Muscle layer of colon (tissue), 2 donors: ENCODE measurements around the gene NCBP1.
"Not testable (repeated sequence)": the region's sequence is repeated elsewhere in the genome, so short reads cannot be mapped to it uniquely, and the experiment has no call there.

Source experiments
- H3K27ac ChIP-seq: one replicate; pipeline ENCODE4 v1.7.0; 2013; ENCODE audit warnings: low read depth, mild to moderate bottlenecking, low read length, moderate library complexity
- H3K27me3 ChIP-seq, 2 donors: one replicate each; pipeline ENCODE4 v1.7.0; 2013; ENCODE audit warnings: low read length in 2 of 2, mild to moderate bottlenecking in 2 of 2; ENCODE audit not compliant: insufficient read depth in 2 of 2, control insufficient read depth in 1 of 2
- H3K36me3 ChIP-seq: one replicate; pipeline ENCODE4 v1.7.0; 2013; ENCODE audit warnings: mild to moderate bottlenecking, low read length; ENCODE audit not compliant: insufficient read depth
- H3K4me1 ChIP-seq: one replicate; pipeline ENCODE4 v1.7.0; 2013; ENCODE audit warnings: mild to moderate bottlenecking, low read length; ENCODE audit not compliant: insufficient read depth
- H3K4me3 ChIP-seq, 2 donors: one replicate each; pipeline ENCODE4 v1.7.0; 2013; ENCODE audit warnings: low read length in 2 of 2, low read depth in 1 of 2, mild to moderate bottlenecking in 1 of 2, moderate library complexity in 1 of 2
- H3K9ac ChIP-seq: one replicate; pipeline ENCODE4 v1.7.0; 2013; ENCODE audit warnings: low read length
- H3K9me3 ChIP-seq: one replicate; pipeline ENCODE4 v1.7.0; 2013; ENCODE audit warnings: mild to moderate bottlenecking, low read length
- donor health status: abdominal sarcoma.
- donor health status: Adenocarcinoma of cecum.

The NCBP1 gene

GRCh38 chr9:97600531-97601227 is 32.9 kb upstream of the NCBP1 start:
- H3K4me3 ChIP-seq = no peak overlapping the region
- H3K36me3 ChIP-seq = peaks cover 63% of the 10 kb centered on the region
- no peak overlapping the region for H3K9ac ChIP-seq
- H3K27me3 ChIP-seq = no peaks in the 10 kb centered on the region
- no peak overlapping the region for H3K27ac ChIP-seq
- peaks cover 17% of the 10 kb centered on the region for H3K4me1 ChIP-seq
- no peaks in the 10 kb centered on the region for H3K9me3 ChIP-seq

- Histone ChIP-seq H3K4me1 (peaks cover 17% of the 10 kb centered on the region), H3K4me3 (no peak overlapping the region), H3K9me3 (no peaks in the 10 kb centered on the region), H3K36me3 (peaks cover 68% of the 10 kb centered on the region), H3K9ac (no peak overlapping the region), H3K27me3 (no peaks in the 10 kb centered on the region), H3K27ac (no peak overlapping the region)
These were observed 32.3 kb upstream of the NCBP1 start for GRCh38 chr9:97601228-97601898.

GRCh38 chr9:97602430-97602829 is 31.2 kb upstream of the NCBP1 start:
- H3K27ac ChIP-seq = no peak overlapping the region
- peaks cover 10% of the 10 kb centered on the region for H3K4me1 ChIP-seq
- H3K9me3 ChIP-seq = no peaks in the 10 kb centered on the region
- no peak overlapping the region for H3K9ac ChIP-seq
- no peak overlapping the region for H3K4me3 ChIP-seq
- no peaks in the 10 kb centered on the region for H3K27me3 ChIP-seq
- H3K36me3 ChIP-seq = peaks cover 68% of the 10 kb centered on the region

DNA sequence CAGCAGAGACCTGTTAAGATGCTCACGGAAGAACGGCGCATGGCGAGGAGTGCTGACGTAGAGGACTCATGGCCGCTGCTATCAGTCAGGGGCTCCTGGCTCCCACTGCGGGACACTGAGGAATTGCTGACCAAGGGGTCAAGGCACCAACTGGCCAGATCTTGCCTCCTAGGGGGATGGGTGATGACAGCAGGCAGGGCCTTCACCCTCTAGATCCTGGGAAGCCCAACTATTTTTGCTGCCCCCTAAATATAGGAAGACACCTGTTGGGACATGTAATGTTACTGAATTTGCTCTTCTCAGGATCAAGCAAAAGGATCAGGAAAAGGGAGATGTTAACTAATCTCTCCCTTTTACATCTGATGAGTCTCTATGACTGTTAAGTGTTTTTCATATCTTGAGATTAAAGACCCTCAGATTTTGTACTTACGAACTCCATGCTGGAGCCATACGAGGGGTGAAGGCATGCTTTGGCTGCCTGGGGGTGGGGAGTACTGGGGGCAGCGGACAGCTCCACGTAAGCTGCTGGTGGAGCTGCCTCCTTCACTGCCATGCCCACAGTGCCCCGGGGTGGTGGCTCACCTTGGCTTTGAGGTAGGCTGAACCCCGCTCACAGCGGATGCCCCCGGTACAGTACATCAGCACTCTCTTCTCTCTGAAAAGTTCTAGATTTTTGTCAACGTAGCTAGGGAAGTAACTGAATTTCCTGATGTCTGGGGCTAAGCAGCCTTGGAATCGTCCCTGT is 28.5 kb upstream of the NCBP1 start:
- H3K4me1 ChIP-seq = no peaks in the 10 kb centered on the region
- no peak overlapping the region for H3K27ac ChIP-seq
- no peaks in the 10 kb centered on the region for H3K9me3 ChIP-seq
- H3K4me3 ChIP-seq = no peak overlapping the region
- H3K27me3 ChIP-seq = no peaks in the 10 kb centered on the region
- H3K36me3 ChIP-seq = peaks cover 56% of the 10 kb centered on the region
- no peak overlapping the region for H3K9ac ChIP-seq

DNA sequence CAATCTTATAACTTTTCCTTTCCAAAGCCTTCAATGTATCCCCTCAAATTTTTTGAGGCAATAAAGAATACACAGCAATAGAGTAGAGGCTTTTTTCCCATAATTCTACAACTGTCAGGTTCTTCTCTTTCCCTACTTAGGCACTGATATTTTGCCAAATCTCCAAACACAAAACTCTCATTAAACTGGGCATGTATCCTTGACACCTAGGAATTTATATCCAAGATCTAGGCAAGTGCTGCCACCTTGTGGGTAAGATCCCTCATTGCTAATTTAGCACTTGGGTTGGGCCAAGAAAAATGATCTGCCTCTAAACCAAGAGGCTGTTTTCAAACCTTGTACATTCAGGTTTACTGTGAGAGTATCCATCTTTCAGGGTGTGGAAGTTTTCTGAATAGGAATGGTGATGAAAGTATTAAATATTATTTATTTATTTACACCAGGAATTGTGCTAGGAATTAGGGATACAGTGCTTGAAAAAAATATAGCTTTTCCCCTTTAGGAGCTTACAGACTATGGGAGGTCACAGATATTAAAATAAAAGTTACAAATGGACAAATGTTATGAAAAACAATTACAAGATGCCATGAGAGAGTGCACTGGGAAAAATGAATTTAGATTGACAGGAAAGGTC is 18.1 kb upstream of the NCBP1 start:
- Histone ChIP-seq H3K27ac (no peak overlapping the region), H3K4me3 (no peak overlapping the region), H3K4me1 (peaks cover 11% of the 10 kb centered on the region), H3K9ac (no peak overlapping the region), H3K9me3 (no peaks in the 10 kb centered on the region), H3K36me3 (peaks cover 34% of the 10 kb centered on the region), H3K27me3 (no peaks in the 10 kb centered on the region)

GRCh38 chr9:97617939-97618416 is 15.6 kb upstream of the NCBP1 start:
- H3K9ac ChIP-seq = no peak overlapping the region
- no peaks in the 10 kb centered on the region for H3K9me3 ChIP-seq
- H3K36me3 ChIP-seq = peaks cover 17% of the 10 kb centered on the region
- H3K27me3 ChIP-seq = no peaks in the 10 kb centered on the region
- no peak overlapping the region for H3K27ac ChIP-seq
- no peak overlapping the region for H3K4me3 ChIP-seq
- peaks cover 11% of the 10 kb centered on the region for H3K4me1 ChIP-seq

GRCh38 chr9:97620063-97620462 is 13.6 kb upstream of the NCBP1 start:
- H3K27me3 ChIP-seq, H3K9me3 ChIP-seq, H3K9ac ChIP-seq, H3K4me1 ChIP-seq, H3K4me3 ChIP-seq, H3K27ac ChIP-seq: not testable (repeated sequence)
- peaks cover 28% of the 10 kb centered on the region for H3K36me3 ChIP-seq

DNA sequence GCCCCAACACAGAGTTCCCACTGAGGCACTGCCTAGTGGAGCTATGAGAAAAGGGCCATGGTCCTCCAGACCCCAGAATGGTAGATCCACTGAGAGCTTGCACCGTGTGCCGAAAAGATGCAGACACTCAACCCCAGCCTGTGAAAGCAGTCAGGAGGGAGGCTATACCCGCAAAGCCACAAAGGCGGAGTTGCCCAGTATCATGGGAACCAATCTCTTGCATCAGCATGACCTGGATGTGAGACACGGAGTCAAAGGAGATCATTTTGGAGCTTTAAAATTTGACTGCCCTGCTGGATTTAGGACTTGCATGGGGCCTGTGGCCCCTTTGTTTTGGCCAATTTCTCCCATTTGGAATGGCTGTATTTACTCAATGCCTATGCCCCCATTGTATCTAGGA is 11.1 kb upstream of the NCBP1 start:
- not testable (repeated sequence) for H3K27ac ChIP-seq, H3K27me3 ChIP-seq, H3K4me3 ChIP-seq, H3K4me1 ChIP-seq, H3K9ac ChIP-seq, H3K9me3 ChIP-seq
- H3K36me3 ChIP-seq = peaks cover 23% of the 10 kb centered on the region

DNA sequence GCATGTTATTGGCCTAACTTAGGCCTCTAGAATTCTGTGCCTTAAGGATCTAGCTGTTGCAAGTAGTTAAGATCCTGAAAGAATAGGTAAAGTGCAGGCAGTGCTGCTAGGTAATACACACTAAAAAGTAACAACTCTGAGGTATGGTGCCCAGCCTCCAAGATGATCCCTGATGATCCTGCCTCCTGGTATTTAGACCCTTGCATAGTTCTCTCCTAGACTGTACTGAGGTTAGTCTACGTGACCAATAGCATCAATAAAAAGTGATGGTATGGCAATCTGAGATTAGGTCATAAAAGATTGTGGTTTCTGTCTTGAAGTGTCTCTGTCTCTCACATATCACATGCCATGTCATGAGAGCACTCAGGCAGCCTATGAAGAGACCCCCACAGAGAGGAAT is 9.7 kb upstream of the NCBP1 start:
- H3K27ac ChIP-seq = no peak overlapping the region
- no peak overlapping the region for H3K9ac ChIP-seq
- H3K27me3 ChIP-seq = no peaks in the 10 kb centered on the region
- no peaks in the 10 kb centered on the region for H3K9me3 ChIP-seq
- peaks cover 18% of the 10 kb centered on the region for H3K4me1 ChIP-seq
- peaks cover 21% of the 10 kb centered on the region for H3K36me3 ChIP-seq
- H3K4me3 ChIP-seq = no peak overlapping the region

DNA sequence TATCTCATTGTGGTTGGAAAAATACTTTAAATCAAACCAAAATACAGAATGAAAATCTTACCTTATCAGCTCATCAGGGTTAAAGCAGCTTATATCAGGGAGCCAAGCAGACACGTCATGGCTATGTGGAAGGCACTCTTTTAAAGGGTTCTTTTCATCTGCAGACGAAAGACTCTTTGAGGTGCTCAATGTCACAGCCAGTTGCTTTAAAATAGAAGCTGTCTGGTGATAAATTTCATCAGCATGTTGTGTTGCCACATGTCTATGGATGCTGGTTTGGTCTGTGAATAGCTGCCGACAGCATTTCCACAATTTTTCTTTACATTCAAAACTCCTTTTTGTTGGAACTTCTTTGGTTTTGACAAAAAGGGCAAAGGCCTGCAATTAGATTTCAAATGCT is 8.0 kb upstream of the NCBP1 start:
- no peak overlapping the region for H3K4me3 ChIP-seq
- H3K9ac ChIP-seq = no peak overlapping the region
- H3K9me3 ChIP-seq = no peaks in the 10 kb centered on the region
- peaks cover 25% of the 10 kb centered on the region for H3K4me1 ChIP-seq
- H3K27ac ChIP-seq = no peak overlapping the region
- peaks cover 21% of the 10 kb centered on the region for H3K36me3 ChIP-seq
- no peaks in the 10 kb centered on the region for H3K27me3 ChIP-seq

- Histone ChIP-seq H3K27ac (no peak overlapping the region), H3K4me3 (peak overlapping the region in 1 of 2 donors; percentile 1), H3K27me3 (no peaks in the 10 kb centered on the region), H3K36me3 (peaks cover 21% of the 10 kb centered on the region), H3K4me1 (peaks cover 37% of the 10 kb centered on the region), H3K9me3 (no peaks in the 10 kb centered on the region), H3K9ac (no peak overlapping the region)
These were observed 6.0 kb upstream of the NCBP1 start for GRCh38 chr9:97627624-97628023.
